Endometrium (tissue), 2 donors: ENCODE results near the gene PAPPA2.
"Not testable (repeated sequence)": the region's sequence is repeated elsewhere in the genome, so short reads cannot be mapped to it uniquely, and the experiment has no call there.

Experiments used
- FAIRE-seq: peaks from 2 replicates; lab custom pipeline; 2012; peaks lifted over from hg19 to GRCh38; lab: Jason Lieb, UNC
- donor health status: control.
- donor health status: control.

The PAPPA2 gene

GRCh38 chr1:176604461-176604860, 141.5 kb downstream of the PAPPA2 start:
- peak; percentile 96 for FAIRE-seq

- no peak for FAIRE-seq
Observed at GRCh38 chr1:176605176-176605575, 142.2 kb downstream of the PAPPA2 start.

- FAIRE-seq, result no peak
Observed at GRCh38 chr1:176609556-176610408, 146.8 kb downstream of the PAPPA2 start.

GRCh38 chr1:176612791-176613190, 149.8 kb downstream of the PAPPA2 start:
- no peak for FAIRE-seq

GRCh38 chr1:176617881-176618280, 154.9 kb downstream of the PAPPA2 start:
- FAIRE-seq, result no peak

GRCh38 chr1:176619261-176619660, 156.3 kb downstream of the PAPPA2 start:
- no peak for FAIRE-seq

- no peak for FAIRE-seq
Observed at GRCh38 chr1:176625365-176625764, 162.4 kb downstream of the PAPPA2 start.

- FAIRE-seq, result no peak
Observed at GRCh38 chr1:176626572-176627061, 163.6 kb downstream of the PAPPA2 start.

GRCh38 chr1:176628775-176629174, 165.8 kb downstream of the PAPPA2 start:
- FAIRE-seq, result no peak

GRCh38 chr1:176634733-176635132, 171.8 kb downstream of the PAPPA2 start:
- not testable (repeated sequence) for FAIRE-seq

- FAIRE-seq, result no peak
Observed at GRCh38 chr1:176638713-176639526, 175.9 kb downstream of the PAPPA2 start.

GRCh38 chr1:176643536-176643935, 180.6 kb downstream of the PAPPA2 start:
- FAIRE-seq, result no peak

- no peak for FAIRE-seq
Observed at GRCh38 chr1:176648556-176648955, 185.6 kb downstream of the PAPPA2 start.

GRCh38 chr1:176656257-176656995, 193.5 kb downstream of the PAPPA2 start:
- no peak for FAIRE-seq

- FAIRE-seq, result no peak
Observed at GRCh38 chr1:176669782-176670181, 206.8 kb downstream of the PAPPA2 start.

GRCh38 chr1:176670853-176671252, 207.9 kb downstream of the PAPPA2 start:
- FAIRE-seq, result no peak

- no peak for FAIRE-seq
Observed at GRCh38 chr1:176682830-176683535, 220.0 kb downstream of the PAPPA2 start.

- FAIRE-seq, result no peak
Observed at GRCh38 chr1:176691251-176692228, 228.6 kb downstream of the PAPPA2 start.

- no peak for FAIRE-seq
Observed at GRCh38 chr1:176692431-176692830, 229.5 kb downstream of the PAPPA2 start.

- no peak for FAIRE-seq
Observed at GRCh38 chr1:176692988-176693696, 230.2 kb downstream of the PAPPA2 start.
